Keratinocyte (primary cell): ENCODE results near the gene POLK. TPM values are rescaled to one million over a fixed set of nuclear protein-coding genes. Genes with fewer than 3 reads are reported as not detected.
"Not testable (repeated sequence)": the region's sequence is repeated elsewhere in the genome, so short reads cannot be mapped to it uniquely, and the experiment has no call there.

Experiments
- DNase-seq: peaks from one replicate; pipeline ENCODE4 v3.0.0-alpha.2; 2011; ENCODE audit warnings: low read depth, missing footprints, low spot score
- FAIRE-seq: peaks from 2 replicates; lab custom pipeline; 2011; peaks lifted over from hg19 to GRCh38; lab: Jason Lieb, UNC
- H2AFZ ChIP-seq: 2 replicates; pipeline ENCODE4 v1.6.0; 2012; ENCODE audit warnings: low read length, control low read depth, inconsistent platforms; ENCODE audit not compliant: control insufficient read depth
- H3K27ac ChIP-seq: 2 replicates; pipeline ENCODE4 v1.5.1; 2011; ENCODE audit warnings: low read length; ENCODE audit not compliant: control insufficient read depth, insufficient read depth
- H3K27me3 ChIP-seq: 3 replicates; pipeline ENCODE4 v1.6.0; 2011; ENCODE audit warnings: low read length; ENCODE audit not compliant: control insufficient read depth, insufficient read depth; ENCODE audit errors: extremely low read depth
- H3K36me3 ChIP-seq, 2 experiments: 2 replicates in 1 of 2; 3 replicates in 1 of 2; pipeline ENCODE4 v1.5.1; 2011; ENCODE audit warnings: low read length in 2 of 2, mild to moderate bottlenecking in 1 of 2; ENCODE audit not compliant: control insufficient read depth in 2 of 2, insufficient read depth in 2 of 2; ENCODE audit errors: extremely low read depth in 1 of 2
- H3K4me1 ChIP-seq: 3 replicates; pipeline ENCODE4 v1.5.1; 2011; ENCODE audit warnings: low read length; ENCODE audit not compliant: control insufficient read depth, insufficient read depth; ENCODE audit errors: extremely low read depth
- H3K4me2 ChIP-seq: 3 replicates; pipeline ENCODE4 v1.6.0; 2011; ENCODE audit warnings: low read depth, low read length; ENCODE audit not compliant: control insufficient read depth, insufficient read depth; ENCODE audit errors: extremely low read depth
- H3K4me3 ChIP-seq, 3 experiments: fragments of 200-600 bp in 1 of 3; sonication (generic) in 1 of 3; 2 replicates in 2 of 3; 3 replicates in 1 of 3; pipeline ENCODE4 v1.5.1; 2011 to 2016; ENCODE audit warnings: low read length in 3 of 3, mild to moderate bottlenecking in 3 of 3, control low read depth in 2 of 3, inconsistent platforms in 1 of 3, low read depth in 1 of 3, mixed read lengths in 1 of 3, mixed run types in 1 of 3, moderate library complexity in 1 of 3; ENCODE audit not compliant: control insufficient read depth in 2 of 3, insufficient read depth in 2 of 3; ENCODE audit errors: extremely low read depth in 1 of 3
- H3K79me2 ChIP-seq: 2 replicates; pipeline ENCODE4 v1.6.0; 2012; ENCODE audit warnings: low read length; ENCODE audit not compliant: control insufficient read depth, insufficient read depth
- H3K9ac ChIP-seq: 3 replicates; pipeline ENCODE4 v1.6.0; 2011; ENCODE audit warnings: low read length; ENCODE audit not compliant: control insufficient read depth, insufficient read depth; ENCODE audit errors: extremely low read depth
- H3K9me1 ChIP-seq: 3 replicates; pipeline ENCODE4 v1.6.0; 2011; ENCODE audit warnings: low read length; ENCODE audit not compliant: control insufficient read depth, insufficient read depth; ENCODE audit errors: extremely low read depth
- H3K9me3 ChIP-seq: 2 replicates; pipeline ENCODE4 v1.5.1; 2012; ENCODE audit warnings: low read depth, low read length; ENCODE audit not compliant: control insufficient read depth
- H4K20me1 ChIP-seq: 3 replicates; pipeline ENCODE4 v1.6.0; 2011; ENCODE audit warnings: low read length; ENCODE audit not compliant: control insufficient read depth, insufficient read depth; ENCODE audit errors: extremely low read depth
- CTCF ChIP-seq, 3 experiments: IDR thresholded peaks in 1 of 3; conservative IDR thresholded peaks in 1 of 3; optimal IDR thresholded peaks in 1 of 3; 2 replicates in 2 of 3; 3 replicates in 1 of 3; pipeline versions ENCODE3 to v1.5.1; 2011; ENCODE audit warnings: low read length in 3 of 3, mild to moderate bottlenecking in 3 of 3, moderate library complexity in 2 of 3, control low read depth in 1 of 3, inconsistent platforms in 1 of 3; ENCODE audit not compliant: insufficient read depth in 2 of 3; ENCODE audit errors: extremely low read depth in 1 of 3
- EZH2 ChIP-seq: IDR thresholded peaks from one replicate; pipeline ENCODE4 v1.6.1; 2012; ENCODE audit warnings: inconsistent platforms, mild to moderate bottlenecking, low read length, moderate library complexity
- dilution Hi-C: fragments of 300-500 bp; cut with MboI; formaldehyde crosslinking; loops from one replicate; pipeline ENCODE4 v1.7.0; 2020; ENCODE audit warnings: low sequenced_read_pairs; ENCODE audit not compliant: extremely low pct_ligation_motif_present
- polyA plus RNA-seq, 5 experiments: library from polyadenylated mRNA; depleted of rRNA in 3 of 5; stranded (reverse) in 3 of 5; stranded (forward) in 1 of 5; unstranded in 1 of 5; fragments of >200 nt; gene quantifications; 1 replicate in 1 of 5; 2 replicates in 3 of 5; 3 replicates in 1 of 5; pipeline versions ENCODE4 v1.2.1 to v1.2.3, GENCODE V29; 2011 to 2012; ENCODE audit warnings: missing spikeins in 2 of 5, low read depth in 1 of 5, low replicate concordance in 1 of 5

Gene POLK
- polyA plus RNA-seq, 1 donor (not counting 4 experiments of a cell fraction or from before 2014, with no cell fraction given) = 25.8 TPM

- H3K9me3 ChIP-seq, H3K27me3 ChIP-seq, dilution Hi-C loops, H3K9me1 ChIP-seq, FAIRE-seq, H3K36me3 ChIP-seq, DNase-seq, H4K20me1 ChIP-seq, H2AFZ ChIP-seq: not testable (repeated sequence)
- H3K27ac ChIP-seq = peak overlapping the region; percentile 36
- H3K4me2 ChIP-seq = peak overlapping the region; percentile 72
- H3K4me3 ChIP-seq = peak overlapping the region in 1 of 3 experiments; percentile 40
- peaks cover 20% of the 10 kb centered on the region for H3K79me2 ChIP-seq
- H3K4me1 ChIP-seq = peaks cover 26% of the 10 kb centered on the region
- peak overlapping the region; percentile 19 for H3K9ac ChIP-seq
Observed at GRCh38 chr5:75565991-75566709, 54.5 kb downstream of the POLK start.

GRCh38 chr5:75566710-75567309 is 55.1 kb downstream of the POLK start:
- Histone ChIP-seq H3K27me3 (no peaks in the 10 kb centered on the region), H3K4me2 (peak overlapping the region; percentile 72), H3K4me1 (peaks cover 26% of the 10 kb centered on the region), H3K36me3 (no peaks in the 10 kb centered on the region), H4K20me1 (no peaks in the 10 kb centered on the region), H3K79me2 (peaks cover 17% of the 10 kb centered on the region), H2AFZ (no peak overlapping the region), H3K4me3 (peak overlapping the region in 1 of 3 experiments; percentile 40), H3K9me1 (no peaks in the 10 kb centered on the region), H3K27ac (peak overlapping the region; percentile 36), H3K9me3 (no peaks in the 10 kb centered on the region), H3K9ac (peak overlapping the region; percentile 19)
- FAIRE-seq (peak; percentile 29), DNase-seq (peak; percentile 52)
- no peak for TF ChIP-seq CTCF (optimal IDR thresholded peaks at IDR 0.05 in 1 of 3, IDR thresholded peaks at IDR 0.05 in 1 of 3, conservative IDR thresholded peaks at IDR 0.05 in 1 of 3; ENCODE audit: extremely low read depth in 1 of 3, insufficient read depth in 2 of 3, low read length in 3 of 3)
- no peak for TF ChIP-seq EZH2
- dilution Hi-C loops = no loop called here
